HCT116 (cell line): ENCODE data around the gene HNRNPU. TPM values are rescaled to one million over a fixed set of nuclear protein-coding genes. Genes with fewer than 3 reads are reported as not detected.

Experiments
- ATAC-seq: fragments of 200-7000 bp; cut with Tn5 transposase; 2 replicates; pipeline ENCODE4 v1.9.1; 2020; ENCODE audit warnings: mild to moderate bottlenecking, moderate library complexity
- BruUV-seq: library from RNA; stranded (reverse); fragments of 400-500 nt; replicated peaks from 2 replicates; lab custom pipeline; 2021; lab: Mats Ljungman, UMichigan
- CTCF ChIA-PET: fragments of 300-600 bp; sonication (Branson Sonifier 250); formaldehyde crosslinking; loops from one replicate; lab custom pipeline; 2021; ENCODE audit warnings: antibody characterized with exemption; lab: Charles Lee
- POLR2A ChIA-PET: fragments of 300-600, 350-600 bp; sonication (Branson Sonifier 250); formaldehyde crosslinking; loops from one replicate; lab custom pipeline; 2021; ENCODE audit warnings: antibody characterized with exemption; lab: Charles Lee
- RAD21 ChIA-PET, 2 experiments: fragments of 300-600 bp; sonication (Branson Sonifier 250); formaldehyde crosslinking; loops; one replicate each; lab custom pipeline; 2023; ENCODE audit warnings: low total read pairs in 2 of 2; ENCODE audit not compliant: uncharacterized antibody in 2 of 2, unreplicated experiment in 2 of 2, low non-redundant PET in 1 of 2; lab: Charles Lee
- DNase-seq: peaks from one replicate; pipeline ENCODE4 v3.0.0-alpha.2; 2010; ENCODE audit warnings: low read depth, low spot score
- H2AFZ ChIP-seq: fragments of 200-600 bp; shearing (Covaris generic), sonication (generic); 2 replicates; pipeline ENCODE4 v1.6.1; 2017; ENCODE audit warnings: low read depth, mixed run types, mixed read lengths, antibody characterized with exemption, low read length; ENCODE audit not compliant: poor library complexity, severe bottlenecking
- H3K27ac ChIP-seq: 2 replicates; pipeline ENCODE4 v1.5.1; 2012; ENCODE audit warnings: low read depth, low read length
- H3K27me3 ChIP-seq: fragments of 200-600 bp; sonication (generic); 2 replicates; pipeline ENCODE4 v1.6.1; 2016; ENCODE audit warnings: mixed run types, low read length, mixed read lengths; ENCODE audit not compliant: insufficient read depth
- H3K36me3 ChIP-seq, 2 experiments: fragments of 200-500 bp in 1 of 2; fragments of 200-600 bp in 1 of 2; sonication (Bioruptor generic) in 1 of 2; sonication (generic) in 1 of 2; 2 replicates each; pipeline versions ENCODE4 v1.5.1 to v1.6.1; 2014 to 2016; ENCODE audit warnings: low read length in 2 of 2, inconsistent platforms in 1 of 2, mixed read lengths in 1 of 2, mixed run types in 1 of 2; ENCODE audit not compliant: insufficient read depth in 2 of 2, control insufficient read depth in 1 of 2
- H3K4me1 ChIP-seq, 2 experiments: fragments of 200-600 bp in 1 of 2; sonication (generic) in 1 of 2; 2 replicates each; pipeline versions ENCODE4 v1.5.1 to v1.6.1; 2012 to 2017; ENCODE audit warnings: low read length in 2 of 2, inconsistent platforms in 1 of 2, mild to moderate bottlenecking in 1 of 2, mixed read lengths in 1 of 2, mixed run types in 1 of 2, moderate library complexity in 1 of 2; ENCODE audit not compliant: insufficient read depth in 2 of 2, control insufficient read depth in 1 of 2
- H3K4me2 ChIP-seq: fragments of 200-600 bp; sonication (generic); 2 replicates; pipeline ENCODE4 v1.6.1; 2017; ENCODE audit warnings: mixed run types, low read length, mixed read lengths
- H3K4me3 ChIP-seq, 2 experiments: fragments of 200-600 bp in 1 of 2; sonication (generic) in 1 of 2; replicated peaks in 1 of 2; 2 replicates each; pipeline ENCODE4 v1.5.1; 2011 to 2016; ENCODE audit warnings: low read length in 2 of 2, control low read depth in 1 of 2, low read depth in 1 of 2, mild to moderate bottlenecking in 1 of 2, mixed read lengths in 1 of 2, mixed run types in 1 of 2
- H3K79me2 ChIP-seq: fragments of 200-600 bp; sonication (generic); 2 replicates; pipeline ENCODE4 v1.6.1; 2017; ENCODE audit warnings: mild to moderate bottlenecking, mixed run types, low read length, moderate library complexity, mixed read lengths; ENCODE audit not compliant: insufficient read depth
- H3K9ac ChIP-seq: fragments of 200-600 bp; sonication (generic); 2 replicates; pipeline ENCODE4 v1.6.1; 2016; ENCODE audit warnings: low read length, mixed read lengths
- H3K9me2 ChIP-seq: fragments of 200-600 bp; sonication (generic), shearing (Covaris generic); 2 replicates; pipeline ENCODE4 v1.6.1; 2017; ENCODE audit warnings: mixed run types, mild to moderate bottlenecking, moderate library complexity; ENCODE audit not compliant: insufficient read depth
- H3K9me3 ChIP-seq, 2 experiments: fragments of 200-500 bp in 1 of 2; fragments of 200-600 bp in 1 of 2; sonication (Bioruptor generic) in 1 of 2; sonication (generic) in 1 of 2; 2 replicates each; pipeline ENCODE4 v1.6.1; 2014 to 2017; ENCODE audit warnings: low read length in 2 of 2, mixed read lengths in 2 of 2, inconsistent platforms in 1 of 2, low read depth in 1 of 2, mild to moderate bottlenecking in 1 of 2, mixed run types in 1 of 2, moderate library complexity in 1 of 2; ENCODE audit not compliant: control insufficient read depth in 1 of 2, insufficient read depth in 1 of 2
- H4K20me1 ChIP-seq: fragments of 200-600 bp; sonication (generic), shearing (Covaris generic); 2 replicates; pipeline ENCODE4 v1.6.1; 2017; ENCODE audit warnings: mixed run types, mild to moderate bottlenecking, moderate library complexity; ENCODE audit not compliant: insufficient read depth
- ATF3 ChIP-seq: IDR thresholded peaks from 2 replicates; pipeline ENCODE4 v1.6.1; 2012
- CBX3 ChIP-seq: IDR thresholded peaks from 2 replicates; pipeline ENCODE4 v1.6.1; 2012; ENCODE audit warnings: low read depth
- CEBPB ChIP-seq: IDR thresholded peaks from 2 replicates; pipeline ENCODE4 v1.6.1; 2012; ENCODE audit warnings: low read depth
- ELF1 ChIP-seq: IDR thresholded peaks from 2 replicates; pipeline ENCODE4 v1.6.1; 2012; ENCODE audit warnings: low read depth, borderline replicate concordance
- EZH2 ChIP-seq: fragments of 200-600 bp; sonication (generic); IDR thresholded peaks from 2 replicates; pipeline ENCODE4 v1.6.1; 2017; ENCODE audit warnings: antibody characterized with exemption, mixed run types
- EZH2phosphoT487 ChIP-seq: fragments of 200-600 bp; IDR thresholded peaks from 2 replicates; pipeline ENCODE4 v1.6.1; 2018; ENCODE audit warnings: antibody characterized with exemption, borderline replicate concordance
- JUND ChIP-seq: IDR thresholded peaks from 2 replicates; pipeline ENCODE4 v1.6.1; 2012
- MAX ChIP-seq: IDR thresholded peaks from 2 replicates; pipeline ENCODE4 v1.6.1; 2012
- POLR2A ChIP-seq: IDR thresholded peaks from 2 replicates; pipeline ENCODE4 v1.7.0; 2011; ENCODE audit warnings: borderline replicate concordance; ENCODE audit not compliant: insufficient read depth, insufficient read length; ENCODE audit errors: extremely low read depth
- RAD21 ChIP-seq: IDR thresholded peaks from 2 replicates; pipeline ENCODE4 v1.6.1; 2012; ENCODE audit warnings: low read depth, mild to moderate bottlenecking
- SIN3A ChIP-seq: IDR thresholded peaks from 2 replicates; pipeline ENCODE4 v1.6.1; 2012; ENCODE audit warnings: low read depth
- SP1 ChIP-seq: IDR thresholded peaks from 2 replicates; pipeline ENCODE4 v1.6.1; 2012; ENCODE audit warnings: low read depth
- YY1 ChIP-seq: IDR thresholded peaks from 2 replicates; pipeline ENCODE4 v1.6.1; 2011; ENCODE audit warnings: low read length, low read depth, moderate library complexity, mild to moderate bottlenecking; ENCODE audit not compliant: insufficient replicate concordance; ENCODE audit errors: extremely low read depth
- ZNF274 ChIP-seq: fragments of 200-500 bp; sonication (Bioruptor generic); IDR thresholded peaks from 2 replicates; pipeline ENCODE4 v1.6.1; 2014; ENCODE audit warnings: mild to moderate bottlenecking, low read depth, low read length, inconsistent platforms
- intact Hi-C: fragments of 100-400 bp; cut with micrococcal nuclease; formaldehyde crosslinking; loops from 2 replicates; pipeline ENCODE4 v1.10.0; 2022
- total RNA-seq: library from RNA; stranded (reverse); gene quantifications from one replicate; pipeline ENCODE4 v1.2.1, GENCODE V29; 2021; ENCODE audit not compliant: unreplicated experiment

The HNRNPU gene
- total RNA-seq, 1 experiment from 2014 or later: 424 TPM

- TF ChIP-seq YY1: no peak
- TF ChIP-seq MAX: no peak
- TF ChIP-seq JUND: no peak
- no peak for TF ChIP-seq CBX3
- no peak for TF ChIP-seq EZH2
- no peak for TF ChIP-seq RAD21
- TF ChIP-seq CEBPB: no peak
- no peak for TF ChIP-seq ZNF274
- TF ChIP-seq ATF3: no peak
- no peak for TF ChIP-seq SP1
- TF ChIP-seq POLR2A: no peak
- TF ChIP-seq ELF1: no peak
- no peak for TF ChIP-seq SIN3A
- TF ChIP-seq EZH2phosphoT487: no peak
- H3K4me2 ChIP-seq: no peak overlapping the region
- H3K27me3 ChIP-seq: no peaks in the 10 kb centered on the region
- POLR2A ChIA-PET: interaction anchor here (1.1 kb wide), 1 partner anchor 9 kb away, joined by 3 read pairs; no protein-coding TSS in a partner anchor
- no peak overlapping the region for H3K4me3 ChIP-seq
- BruUV-seq: no TSS peak
- peaks cover 25 to 51% of the 10 kb centered on the region in 2 experiments for H3K4me1 ChIP-seq
- H3K9me3 ChIP-seq: no peaks in the 10 kb centered on the region
- no peak overlapping the region for H3K27ac ChIP-seq
- RAD21 ChIA-PET: no interaction called here
- H3K36me3 ChIP-seq: no peaks in the 10 kb centered on the region
- peaks cover under 1% of the 10 kb centered on the region; the same call in 1 of the 2 replicates for H3K79me2 ChIP-seq
- CTCF ChIA-PET: no interaction called here
- ATAC-seq (no peak), DNase-seq (no peak)
- H3K9me2 ChIP-seq: no peaks in the 10 kb centered on the region
- intact Hi-C loops: loop anchor here (10.0 kb wide), 1 partner anchor 1324 kb away; no protein-coding TSS in a partner anchor
- H4K20me1 ChIP-seq: no peaks in the 10 kb centered on the region
- H3K9ac ChIP-seq: no peak overlapping the region
- H2AFZ ChIP-seq: no peak overlapping the region
Observed at GRCh38 chr1:244830639-244831038, 33.7 kb downstream of the HNRNPU start.
